Measurements from ENCODE around the gene TSPEAR.

DNA sequence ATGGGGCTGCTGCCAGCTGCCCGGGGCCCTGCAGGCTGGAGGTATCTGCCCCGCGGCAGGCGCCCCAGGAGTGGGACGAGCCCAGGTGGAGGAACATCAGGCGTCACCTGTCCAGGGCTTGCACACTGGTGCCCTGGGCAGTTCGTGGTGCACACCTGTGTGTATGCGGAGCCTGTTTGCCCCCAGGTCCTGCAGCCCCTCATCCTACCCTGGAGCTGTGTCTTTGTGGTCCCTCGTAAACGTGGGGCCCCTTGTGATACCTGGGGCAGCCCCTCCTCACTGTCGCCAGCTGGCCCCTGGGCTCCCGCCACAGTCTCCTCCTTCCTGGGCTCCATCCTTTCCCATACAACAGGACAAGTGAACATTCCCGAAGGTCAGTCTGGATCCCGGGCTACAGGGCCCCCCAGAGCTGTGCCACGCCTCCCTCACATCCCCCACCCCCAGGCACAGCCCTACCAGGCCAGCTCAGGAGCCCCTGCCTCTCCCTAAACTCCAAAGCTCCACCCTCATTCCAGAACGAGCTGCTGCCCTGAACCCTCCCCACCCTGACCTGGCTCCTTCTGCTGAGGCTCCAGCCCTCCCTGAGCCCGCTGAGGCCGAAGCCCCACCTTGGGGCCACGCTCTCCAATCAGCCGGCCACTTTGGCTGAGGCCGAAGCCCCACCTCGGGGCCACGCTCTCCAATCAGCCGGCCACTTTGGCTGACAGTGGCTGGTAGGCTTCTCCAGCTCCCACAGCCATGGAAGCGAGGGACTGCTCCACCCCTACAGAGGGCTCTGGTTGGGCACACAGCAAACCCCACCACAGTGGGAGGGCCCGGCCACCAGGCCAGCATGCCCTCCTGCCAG, 47.6 kb upstream of the TSPEAR start:
- TF ChIP-seq POLR2A (IDR thresholded peaks at IDR 0.05), result no peak
- TF ChIP-seq, protein P1, sequence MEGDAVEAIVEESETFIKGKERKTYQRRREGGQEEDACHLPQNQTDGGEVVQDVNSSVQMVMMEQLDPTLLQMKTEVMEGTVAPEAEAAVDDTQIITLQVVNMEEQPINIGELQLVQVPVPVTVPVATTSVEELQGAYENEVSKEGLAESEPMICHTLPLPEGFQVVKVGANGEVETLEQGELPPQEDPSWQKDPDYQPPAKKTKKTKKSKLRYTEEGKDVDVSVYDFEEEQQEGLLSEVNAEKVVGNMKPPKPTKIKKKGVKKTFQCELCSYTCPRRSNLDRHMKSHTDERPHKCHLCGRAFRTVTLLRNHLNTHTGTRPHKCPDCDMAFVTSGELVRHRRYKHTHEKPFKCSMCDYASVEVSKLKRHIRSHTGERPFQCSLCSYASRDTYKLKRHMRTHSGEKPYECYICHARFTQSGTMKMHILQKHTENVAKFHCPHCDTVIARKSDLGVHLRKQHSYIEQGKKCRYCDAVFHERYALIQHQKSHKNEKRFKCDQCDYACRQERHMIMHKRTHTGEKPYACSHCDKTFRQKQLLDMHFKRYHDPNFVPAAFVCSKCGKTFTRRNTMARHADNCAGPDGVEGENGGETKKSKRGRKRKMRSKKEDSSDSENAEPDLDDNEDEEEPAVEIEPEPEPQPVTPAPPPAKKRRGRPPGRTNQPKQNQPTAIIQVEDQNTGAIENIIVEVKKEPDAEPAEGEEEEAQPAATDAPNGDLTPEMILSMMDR (IDR thresholded peaks at IDR 0.05), result no peak

Measured in prostate gland (tissue), 2 donors.